NCI-H345 (cell line): ENCODE data around the gene AGFG1.

ENCODE experiments used
- DNase-seq: peaks from one replicate; lab custom pipeline; 2025; lab: John Stamatoyannopoulos, UW

Gene AGFG1

DNA sequence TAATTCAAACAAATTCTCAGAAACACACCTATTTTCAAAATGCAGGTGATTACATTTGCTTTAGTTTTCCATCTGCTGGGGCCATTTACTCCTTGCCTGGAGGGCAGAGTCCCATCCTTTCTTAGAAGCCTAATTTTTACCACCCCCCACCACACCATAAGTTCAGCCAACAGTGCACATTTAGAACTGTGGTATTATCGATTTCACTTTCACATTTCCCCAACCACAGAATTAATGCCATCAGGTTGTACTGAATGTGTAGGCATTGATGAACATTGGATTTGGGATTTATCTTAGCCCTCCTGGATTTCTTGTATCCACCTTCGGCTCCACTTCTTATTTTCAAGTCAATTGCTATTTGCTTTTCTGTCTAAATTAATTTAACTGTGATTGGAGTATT lies 138.2 kb downstream of the AGFG1 start:
- DNase-seq: no peak
